ENCODE data around the gene RANBP10. TPM values are rescaled to one million over a fixed set of nuclear protein-coding genes. Genes with fewer than 3 reads are reported as not detected.

Gene RANBP10
- total and polyA plus RNA-seq, 2 of the 8 experiments (the other 6 are each of a cell fraction or from before 2014, with no cell fraction given), result 14.2 to 16.8 TPM

- TF ChIP-seq RNF2 (IDR thresholded peaks at IDR 0.05; ENCODE audit: borderline replicate concordance, low read depth, low read length, missing control alignments, poor library complexity, severe bottlenecking), result no peak
These were observed 129.4 kb downstream of the RANBP10 start (continued) for GRCh38 chr16:67676939-67677338.
